Measurements from ENCODE around the gene PPIP5K2. TPM values are rescaled to one million over a fixed set of nuclear protein-coding genes. Genes with fewer than 3 reads are reported as not detected.
A peak's percentile ranks its signal among the peaks of the same experiment; 100 is the strongest.
"Not testable (repeated sequence)": the region's sequence is repeated elsewhere in the genome, so short reads cannot be mapped to it uniquely, and the experiment has no call there.

PPIP5K2 gene
- total RNA-seq (2014; rRNA removed; shearing (Covaris generic); ENCODE audit: low replicate concordance), result 17.4 and 73.4 TPM in 2 replicates

DNA sequence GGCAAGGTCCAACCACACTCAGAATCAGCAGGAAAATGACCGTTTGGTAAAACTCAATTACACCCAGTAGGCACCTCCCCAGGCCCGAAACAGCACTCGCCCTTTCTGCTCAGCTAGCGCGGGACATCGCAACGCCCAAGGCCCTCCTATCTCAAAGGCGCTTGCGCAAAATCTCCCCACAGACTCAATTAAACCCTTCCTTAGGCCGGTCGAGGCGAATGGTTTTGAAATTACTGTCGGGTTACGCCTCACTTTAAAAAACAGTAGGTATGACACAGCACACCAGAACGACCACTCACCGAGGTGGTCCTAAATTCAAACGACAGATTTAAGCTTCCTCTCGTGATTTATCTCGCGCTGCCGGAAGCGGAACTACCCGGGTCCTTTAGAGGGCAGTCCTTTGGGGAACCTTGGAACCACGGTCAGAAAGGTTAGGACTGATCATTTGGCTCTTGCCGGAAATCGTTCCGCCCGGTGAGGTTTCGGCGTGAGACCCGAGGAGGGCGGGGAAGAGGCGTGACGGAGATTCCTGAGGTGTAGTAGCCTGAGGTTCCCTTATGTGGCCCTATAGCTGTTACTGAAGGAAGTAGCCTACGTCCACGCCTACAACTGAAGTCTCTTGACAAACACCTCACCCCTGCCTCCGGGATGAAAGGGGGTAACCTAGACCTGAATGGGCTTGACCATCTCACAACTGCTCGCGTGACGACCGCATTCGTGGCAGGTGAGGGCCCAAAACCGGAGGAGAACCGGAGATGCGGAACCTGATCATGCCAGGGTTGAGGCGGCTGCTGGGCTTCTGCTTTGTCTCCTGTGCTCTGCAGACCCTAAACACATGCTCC, at the start of gene PPIP5K2, which contains the start of gene GIN1:
TSS of gene PPIP5K2 (plus strand) at position 537 of the 842 bp plus-strand sequence. CDS start 9,289 bp downstream, outside the sequence.
TSS of gene GIN1 (minus strand) at position 374 of the 842 bp plus-strand sequence. CDS start 11,431 bp downstream, outside the sequence.
- peak within 1 kb of the TSS; percentile 82 for H3K4me2 ChIP-seq (ENCODE audit: low read depth, low read length, poor library complexity, severe bottlenecking)
- DNase-seq, result peak; percentile 99
- H3K4me3 ChIP-seq (ENCODE audit: low read length), result peak within 1 kb of the TSS; percentile 93
- peaks cover 37% of the 10 kb centered on the region for H3K4me1 ChIP-seq (ENCODE audit: low read length)
- peak within 1 kb of the TSS; percentile 85 for H3K9ac ChIP-seq (ENCODE audit: low read length)
- no peaks in the 10 kb centered on the region for H3K9me2 ChIP-seq (replicated peaks; ENCODE audit: insufficient read depth, low read length)
- no peaks in the 10 kb centered on the region for H3K27me3 ChIP-seq (ENCODE audit: low read length)
- no peaks in the 10 kb centered on the region for H4K20me1 ChIP-seq (ENCODE audit: insufficient read depth, low read depth, low read length)
- peak within 1 kb of the TSS; percentile 96 for H3K27ac ChIP-seq (ENCODE audit: low read length)
- H2AFZ ChIP-seq (ENCODE audit: low read length), result peak within 1 kb of the TSS; percentile 85; the same call in 1 of the 2 replicates
- no peaks in the 10 kb centered on the region for H3K9me3 ChIP-seq (ENCODE audit: low read length)
- H3K36me3 ChIP-seq (ENCODE audit: insufficient read depth, low read length), result peaks cover 16% of the 10 kb centered on the region
- H3K79me2 ChIP-seq (ENCODE audit: low read length), result peaks cover 74% of the 10 kb centered on the region

DNA sequence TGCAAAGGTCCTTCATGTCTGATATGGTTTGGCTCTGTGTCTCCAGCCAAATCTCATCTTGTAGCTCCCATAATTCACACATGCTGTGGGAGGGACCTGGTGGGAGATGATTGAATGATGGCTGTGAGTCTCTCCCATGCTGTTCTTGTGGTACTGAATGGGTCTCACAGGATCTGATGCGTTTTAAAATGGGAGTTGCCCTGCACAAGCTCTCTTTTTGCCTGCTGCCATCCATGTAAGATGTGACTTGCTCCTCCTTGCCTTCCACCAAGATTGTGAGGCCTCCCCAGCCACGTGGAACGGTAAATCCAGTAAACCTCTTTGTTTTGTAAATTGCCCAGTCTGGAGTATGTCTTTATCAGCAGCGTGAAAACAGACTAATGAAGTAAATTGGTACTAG, 46.6 kb upstream of the PPIP5K2 start:
- H3K4me1 ChIP-seq (ENCODE audit: low read length); H3K9me2 ChIP-seq (replicated peaks; ENCODE audit: insufficient read depth, low read length); DNase-seq; H3K9me3 ChIP-seq (ENCODE audit: low read length); H3K27ac ChIP-seq (ENCODE audit: low read length); H3K9ac ChIP-seq (ENCODE audit: low read length); H3K27me3 ChIP-seq (ENCODE audit: low read length); H3K4me2 ChIP-seq (ENCODE audit: low read depth, low read length, poor library complexity, severe bottlenecking); H2AFZ ChIP-seq (ENCODE audit: low read length); H3K4me3 ChIP-seq (ENCODE audit: low read length); H3K36me3 ChIP-seq (ENCODE audit: insufficient read depth, low read length); H3K79me2 ChIP-seq (ENCODE audit: low read length); H4K20me1 ChIP-seq (ENCODE audit: insufficient read depth, low read depth, low read length): not testable (repeated sequence)

DNA sequence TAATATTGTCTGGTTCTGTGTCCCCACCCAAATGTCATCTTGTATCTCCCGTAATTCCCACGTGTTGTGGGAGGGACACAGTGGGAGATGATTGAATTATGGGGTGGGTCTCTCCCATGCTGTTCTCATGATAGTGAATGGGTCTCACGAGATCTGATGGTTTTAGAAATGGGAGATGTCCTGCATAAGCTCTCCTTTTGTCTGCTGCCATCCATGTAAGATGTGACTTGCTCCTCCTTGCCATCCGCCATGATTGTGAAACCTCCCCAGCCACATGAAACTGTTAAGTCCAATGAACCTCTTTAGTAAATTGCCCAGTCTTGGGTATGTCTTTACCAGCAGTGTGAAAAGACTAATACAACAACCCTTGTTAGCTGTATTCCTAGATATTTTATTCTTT, 44.7 kb upstream of the PPIP5K2 start:
- Histone ChIP-seq H3K79me2 (ENCODE audit: low read length) (no peaks in the 10 kb centered on the region), H3K27me3 (ENCODE audit: low read length) (no peaks in the 10 kb centered on the region), H3K27ac (ENCODE audit: low read length) (no peak overlapping the region), H3K4me3 (ENCODE audit: low read length) (no peak overlapping the region), H3K4me2 (ENCODE audit: low read depth, low read length, poor library complexity, severe bottlenecking) (no peak overlapping the region), H3K9me3 (ENCODE audit: low read length) (no peaks in the 10 kb centered on the region), H3K36me3 (ENCODE audit: insufficient read depth, low read length) (no peaks in the 10 kb centered on the region), H3K9ac (ENCODE audit: low read length) (no peak overlapping the region), H3K4me1 (ENCODE audit: low read length) (no peaks in the 10 kb centered on the region), H3K9me2 (replicated peaks; ENCODE audit: insufficient read depth, low read length) (no peaks in the 10 kb centered on the region), H4K20me1 (ENCODE audit: insufficient read depth, low read depth, low read length) (no peaks in the 10 kb centered on the region), H2AFZ (ENCODE audit: low read length) (no peak overlapping the region)
- DNase-seq, result no peak

DNA sequence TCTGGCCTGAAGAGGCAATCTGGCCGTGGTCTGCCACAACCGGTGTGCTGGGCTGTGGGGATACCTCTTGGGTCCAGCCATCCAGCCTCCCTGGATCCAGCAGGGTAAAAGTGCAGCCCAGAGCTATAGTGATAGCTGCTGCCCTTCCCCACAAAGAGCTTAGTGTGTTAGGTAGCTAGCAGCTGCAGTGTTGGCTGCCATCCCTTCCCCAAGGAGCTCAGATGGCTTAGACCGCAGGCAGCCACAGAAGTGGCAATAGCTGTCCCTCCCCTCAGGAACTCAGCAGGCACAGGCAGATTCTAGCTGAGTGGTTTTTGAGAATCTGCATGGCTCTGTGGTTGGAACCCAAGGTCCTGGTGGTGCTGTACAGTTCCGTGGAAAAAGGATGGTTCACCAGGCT, 40.3 kb upstream of the PPIP5K2 start:
- no peaks in the 10 kb centered on the region for H3K27me3 ChIP-seq (ENCODE audit: low read length)
- H3K36me3 ChIP-seq (ENCODE audit: insufficient read depth, low read length), result no peaks in the 10 kb centered on the region
- DNase-seq, result no peak
- no peaks in the 10 kb centered on the region for H3K79me2 ChIP-seq (ENCODE audit: low read length)
- peaks cover 7% of the 10 kb centered on the region; the same call in 1 of the 2 replicates for H3K9me3 ChIP-seq (ENCODE audit: low read length)
- no peaks in the 10 kb centered on the region for H3K9me2 ChIP-seq (replicated peaks; ENCODE audit: insufficient read depth, low read length)
- H4K20me1 ChIP-seq (ENCODE audit: insufficient read depth, low read depth, low read length), result no peaks in the 10 kb centered on the region
- H3K9ac ChIP-seq (ENCODE audit: low read length), result no peak overlapping the region
- H2AFZ ChIP-seq (ENCODE audit: low read length), result no peak overlapping the region
- no peak overlapping the region for H3K4me3 ChIP-seq (ENCODE audit: low read length)
- no peak overlapping the region for H3K27ac ChIP-seq (ENCODE audit: low read length)
- H3K4me1 ChIP-seq (ENCODE audit: low read length), result no peaks in the 10 kb centered on the region
- H3K4me2 ChIP-seq (ENCODE audit: low read depth, low read length, poor library complexity, severe bottlenecking), result no peak overlapping the region

DNA sequence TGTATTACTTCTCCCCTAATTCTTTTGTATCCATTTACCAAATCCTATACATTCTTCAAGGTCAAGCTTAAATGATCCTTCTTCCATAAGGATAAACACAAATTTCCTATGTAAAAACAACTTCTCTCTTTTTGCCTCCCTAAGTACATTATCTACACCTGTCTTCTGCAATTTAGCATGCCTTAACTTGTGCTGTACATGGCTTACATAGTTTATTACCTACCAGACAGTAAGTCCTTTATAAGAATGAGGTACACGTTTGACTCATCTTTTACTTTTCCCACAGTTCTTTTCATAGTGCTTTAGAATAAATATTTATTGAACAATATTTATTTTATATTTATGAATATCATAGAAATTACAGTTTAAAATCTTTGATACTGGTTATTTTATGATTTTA, 33.6 kb upstream of the PPIP5K2 start:
- Histone ChIP-seq H3K36me3 (ENCODE audit: insufficient read depth, low read length) (peaks cover 3% of the 10 kb centered on the region; the same call in 1 of the 2 replicates), H3K27ac (ENCODE audit: low read length) (no peak overlapping the region), H3K27me3 (ENCODE audit: low read length) (no peaks in the 10 kb centered on the region), H3K4me3 (ENCODE audit: low read length) (no peak overlapping the region), H3K9me3 (ENCODE audit: low read length) (peaks cover 4% of the 10 kb centered on the region; the same call in 1 of the 2 replicates), H3K79me2 (ENCODE audit: low read length) (no peaks in the 10 kb centered on the region), H3K9me2 (replicated peaks; ENCODE audit: insufficient read depth, low read length) (no peaks in the 10 kb centered on the region), H3K4me1 (ENCODE audit: low read length) (no peaks in the 10 kb centered on the region), H4K20me1 (ENCODE audit: insufficient read depth, low read depth, low read length) (no peaks in the 10 kb centered on the region), H2AFZ (ENCODE audit: low read length) (no peak overlapping the region), H3K4me2 (ENCODE audit: low read depth, low read length, poor library complexity, severe bottlenecking) (no peak overlapping the region), H3K9ac (ENCODE audit: low read length) (no peak overlapping the region)
- DNase-seq, result no peak

DNA sequence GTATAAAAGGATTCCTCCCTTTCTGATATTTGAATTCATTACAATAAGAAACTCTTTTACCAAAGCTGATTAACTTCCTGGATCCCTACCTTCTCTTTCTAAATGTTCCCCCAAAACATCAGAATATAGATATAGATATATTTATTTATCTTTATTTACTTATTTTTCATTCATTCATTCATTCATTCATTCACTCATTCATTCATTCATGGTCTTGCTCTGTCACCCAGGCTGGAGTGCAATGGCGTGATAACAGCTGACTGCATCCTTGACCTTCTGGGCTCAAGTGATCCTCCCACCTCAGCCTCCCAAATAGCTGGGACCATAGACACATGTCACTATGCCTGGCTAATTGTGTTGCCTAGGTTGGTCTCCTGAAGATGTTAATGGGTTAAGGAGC, 30.8 kb upstream of the PPIP5K2 start:
- Histone ChIP-seq H3K4me2 (ENCODE audit: low read depth, low read length, poor library complexity, severe bottlenecking) (no peak overlapping the region), H3K9me2 (replicated peaks; ENCODE audit: insufficient read depth, low read length) (0 out of 2 replicates have a peak, but pooled peaks cover 5% of the 10 kb centered on the region), H3K9me3 (ENCODE audit: low read length) (no peaks in the 10 kb centered on the region), H3K9ac (ENCODE audit: low read length) (no peak overlapping the region), H3K4me3 (ENCODE audit: low read length) (no peak overlapping the region), H3K27ac (ENCODE audit: low read length) (no peak overlapping the region), H4K20me1 (ENCODE audit: insufficient read depth, low read depth, low read length) (no peaks in the 10 kb centered on the region), H3K27me3 (ENCODE audit: low read length) (no peaks in the 10 kb centered on the region), H3K4me1 (ENCODE audit: low read length) (no peaks in the 10 kb centered on the region), H3K79me2 (ENCODE audit: low read length) (no peaks in the 10 kb centered on the region), H2AFZ (ENCODE audit: low read length) (no peak overlapping the region), H3K36me3 (ENCODE audit: insufficient read depth, low read length) (peaks cover 3% of the 10 kb centered on the region; the same call in 1 of the 2 replicates)
- DNase-seq, result no peak

DNA sequence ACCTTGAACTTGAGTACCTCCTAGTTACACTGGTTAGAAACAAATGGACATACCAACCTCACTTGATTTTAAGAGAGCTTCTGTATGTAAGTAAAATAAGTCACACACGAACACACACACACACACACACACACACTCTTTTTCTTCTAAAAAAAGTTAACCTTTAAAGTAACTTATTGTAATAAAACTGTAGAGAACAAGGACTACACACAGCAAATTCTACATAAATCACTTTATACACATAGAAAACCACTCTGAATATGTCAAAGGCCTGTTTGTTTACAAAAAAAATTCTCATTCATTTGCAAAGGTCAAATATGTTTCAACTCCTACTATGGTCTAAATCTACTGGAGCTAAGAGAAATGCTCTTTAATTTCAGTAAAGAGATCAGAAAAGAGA, 29.3 kb upstream of the PPIP5K2 start:
- Histone ChIP-seq H4K20me1 (ENCODE audit: insufficient read depth, low read depth, low read length) (no peaks in the 10 kb centered on the region), H3K4me3 (ENCODE audit: low read length) (no peak overlapping the region), H2AFZ (ENCODE audit: low read length) (no peak overlapping the region), H3K9ac (ENCODE audit: low read length) (no peak overlapping the region), H3K36me3 (ENCODE audit: insufficient read depth, low read length) (no peaks in the 10 kb centered on the region; the same call in 1 of the 2 replicates), H3K79me2 (ENCODE audit: low read length) (no peaks in the 10 kb centered on the region), H3K9me3 (ENCODE audit: low read length) (no peaks in the 10 kb centered on the region), H3K9me2 (replicated peaks; ENCODE audit: insufficient read depth, low read length) (0 out of 2 replicates have a peak, but pooled peaks cover 5% of the 10 kb centered on the region), H3K27ac (ENCODE audit: low read length) (no peak overlapping the region), H3K4me1 (ENCODE audit: low read length) (no peaks in the 10 kb centered on the region), H3K4me2 (ENCODE audit: low read depth, low read length, poor library complexity, severe bottlenecking) (no peak overlapping the region), H3K27me3 (ENCODE audit: low read length) (no peaks in the 10 kb centered on the region)
- DNase-seq, result no peak

DNA sequence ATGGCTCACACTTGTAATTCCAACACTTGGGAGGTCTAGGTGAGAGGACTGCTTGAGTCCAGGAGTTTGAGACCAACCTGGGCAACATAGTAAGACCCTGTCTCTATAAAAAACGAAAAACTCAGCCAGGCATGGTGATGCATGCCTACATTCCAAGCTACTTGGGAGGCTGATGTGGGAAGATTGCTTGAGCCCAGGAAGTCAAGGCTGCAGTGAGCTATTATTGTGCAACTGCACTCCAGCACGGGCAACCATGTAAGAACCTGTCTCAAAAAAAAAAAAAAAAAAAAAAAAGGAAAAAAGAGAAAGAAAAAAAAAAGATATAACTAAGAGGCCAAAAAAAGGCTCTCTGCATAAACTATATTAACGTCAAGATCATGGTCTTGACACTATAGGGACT, 27.4 kb upstream of the PPIP5K2 start:
- Histone ChIP-seq H3K4me3 (ENCODE audit: low read length) (no peak overlapping the region), H3K79me2 (ENCODE audit: low read length) (no peaks in the 10 kb centered on the region), H3K27me3 (ENCODE audit: low read length) (no peaks in the 10 kb centered on the region), H3K9me3 (ENCODE audit: low read length) (no peaks in the 10 kb centered on the region), H3K4me2 (ENCODE audit: low read depth, low read length, poor library complexity, severe bottlenecking) (no peak overlapping the region), H3K27ac (ENCODE audit: low read length) (no peak overlapping the region), H3K9me2 (replicated peaks; ENCODE audit: insufficient read depth, low read length) (0 out of 2 replicates have a peak, but pooled peaks cover 5% of the 10 kb centered on the region), H2AFZ (ENCODE audit: low read length) (no peak overlapping the region), H3K4me1 (ENCODE audit: low read length) (no peaks in the 10 kb centered on the region), H3K9ac (ENCODE audit: low read length) (no peak overlapping the region), H3K36me3 (ENCODE audit: insufficient read depth, low read length) (no peaks in the 10 kb centered on the region; the same call in 1 of the 2 replicates), H4K20me1 (ENCODE audit: insufficient read depth, low read depth, low read length) (no peaks in the 10 kb centered on the region)
- no peak for DNase-seq
